ENCODE results near the gene IL1RAP. TPM values are rescaled to one million over a fixed set of nuclear protein-coding genes. Genes with fewer than 3 reads are reported as not detected.

Gene IL1RAP
- total RNA-seq, 2 donors from 2014 or later: 5.3 to 5.4 TPM

GRCh38 chr3:190492129-190492528, 21.8 kb upstream of the IL1RAP start:
- TF ChIP-seq POLR2A (IDR thresholded peaks at IDR 0.05) (no peak), CTCF (IDR thresholded peaks at IDR 0.05) (no peak)
- ATAC-seq: no peak
- intact Hi-C loops (cut with DNase I): no loop called here

DNA sequence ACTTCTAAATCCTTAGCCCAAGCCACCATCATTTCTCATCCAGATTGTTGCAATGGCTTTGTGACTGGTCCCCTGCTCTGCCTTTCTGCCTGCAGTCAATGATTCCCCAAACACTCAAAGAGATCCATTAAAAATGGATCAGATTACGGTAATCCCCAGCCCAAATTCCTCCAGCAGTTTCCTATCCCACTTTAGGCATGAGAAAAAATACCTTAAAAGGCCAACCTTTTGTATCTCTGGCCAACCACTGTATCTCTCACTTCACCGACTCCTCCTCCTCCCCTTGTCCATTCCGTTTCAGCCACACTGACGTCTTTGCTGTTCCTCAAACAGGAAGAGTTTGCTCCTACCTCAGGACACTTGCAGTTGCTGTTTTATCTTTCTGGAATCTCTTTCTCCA, 20.9 kb upstream of the IL1RAP start:
- TF ChIP-seq CTCF (IDR thresholded peaks at IDR 0.05): no peak
- TF ChIP-seq POLR2A (IDR thresholded peaks at IDR 0.05): no peak
- Histone ChIP-seq H3K9me3 (no peaks in the 10 kb centered on the region), H3K27me3 (no peaks in the 10 kb centered on the region), H3K4me1 (peaks cover 9% of the 10 kb centered on the region), H3K4me3 (no peak overlapping the region), H3K36me3 (replicated peaks in 1 of 2; ENCODE audit: insufficient read depth in 1 of 2, low read depth in 2 of 2) (no peaks in the 10 kb centered on the region), H3K27ac (no peak overlapping the region)
- DNase-seq (no peak), ATAC-seq (no peak)
- WGBS, 2 donors: 87 to 92% methylated on average over 4 of the region's 4 CpGs
- intact Hi-C loops (cut with DNase I): no loop called here

More at GRCh38 chr3:190492129-190492528, 21.8 kb upstream of the IL1RAP start:
- Histone ChIP-seq H3K36me3 (replicated peaks in 1 of 2; ENCODE audit: insufficient read depth in 1 of 2, low read depth in 2 of 2) (no peaks in the 10 kb centered on the region), H3K4me3 (no peak overlapping the region), H3K27me3 (no peaks in the 10 kb centered on the region), H3K4me1 (peaks cover 9% of the 10 kb centered on the region), H3K9me3 (no peaks in the 10 kb centered on the region), H3K27ac (no peak overlapping the region)
- no peak for DNase-seq

- ATAC-seq (no peak), DNase-seq (no peak)
- Histone ChIP-seq H3K4me1 (peaks cover 9% of the 10 kb centered on the region), H3K27me3 (no peaks in the 10 kb centered on the region), H3K27ac (no peak overlapping the region), H3K4me3 (no peak overlapping the region), H3K36me3 (replicated peaks in 1 of 2; ENCODE audit: insufficient read depth in 1 of 2, low read depth in 2 of 2) (no peaks in the 10 kb centered on the region), H3K9me3 (no peaks in the 10 kb centered on the region)
- intact Hi-C loops (cut with DNase I): no loop called here
- TF ChIP-seq POLR2A (IDR thresholded peaks at IDR 0.05): no peak
- TF ChIP-seq CTCF (IDR thresholded peaks at IDR 0.05): no peak
Measured at GRCh38 chr3:190494907-190495306, 19.0 kb upstream of the IL1RAP start.

DNA sequence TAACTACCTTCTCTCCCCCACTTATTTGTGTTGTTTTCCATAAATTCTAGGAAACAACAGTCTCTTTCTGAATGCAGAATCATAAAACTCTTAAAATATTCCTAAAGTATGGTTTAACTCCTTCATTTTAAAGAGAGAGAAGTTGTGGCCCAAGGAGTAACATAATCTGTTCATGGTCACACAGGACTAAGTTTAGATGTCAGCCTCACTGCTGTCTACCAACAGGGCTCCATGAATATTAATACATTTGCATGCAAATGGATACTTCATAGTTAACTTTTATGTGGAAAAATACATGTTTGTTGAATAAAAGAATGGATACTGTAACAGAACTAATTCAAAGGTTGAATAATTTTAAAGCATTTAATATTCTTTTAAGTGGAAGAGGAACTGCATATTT, 18.5 kb upstream of the IL1RAP start:
- H3K9me3 ChIP-seq: no peaks in the 10 kb centered on the region
- H3K36me3 ChIP-seq (replicated peaks in 1 of 2; ENCODE audit: insufficient read depth in 1 of 2, low read depth in 2 of 2): no peaks in the 10 kb centered on the region
- peaks cover 9% of the 10 kb centered on the region for H3K4me1 ChIP-seq
- ATAC-seq (no peak), DNase-seq (no peak)
- H3K27me3 ChIP-seq: no peaks in the 10 kb centered on the region
- no peak overlapping the region for H3K27ac ChIP-seq
- no peak overlapping the region for H3K4me3 ChIP-seq
- TF ChIP-seq CTCF (IDR thresholded peaks at IDR 0.05): no peak
- TF ChIP-seq POLR2A (IDR thresholded peaks at IDR 0.05): no peak
- intact Hi-C loops (cut with DNase I): no loop called here

- TF ChIP-seq POLR2A (IDR thresholded peaks at IDR 0.05) (no peak), CTCF (IDR thresholded peaks at IDR 0.05) (no peak)
- H3K9me3 ChIP-seq: no peaks in the 10 kb centered on the region
- no peak for ATAC-seq
- no peaks in the 10 kb centered on the region for H3K27me3 ChIP-seq
- 70 to 77% methylated on average over 5 of the region's 5 CpGs for WGBS, 2 donors
- H3K4me1 ChIP-seq: peaks cover 9% of the 10 kb centered on the region
- intact Hi-C loops (cut with DNase I): no loop called here
- no peak overlapping the region for H3K4me3 ChIP-seq
- no peak for DNase-seq
- H3K36me3 ChIP-seq (replicated peaks in 1 of 2; ENCODE audit: insufficient read depth in 1 of 2, low read depth in 2 of 2): no peaks in the 10 kb centered on the region
- no peak overlapping the region for H3K27ac ChIP-seq
Measured at GRCh38 chr3:190495796-190496195, 18.1 kb upstream of the IL1RAP start.

Measured in body of pancreas (tissue), 4 donors.